Neural progenitor cell (in vitro differentiated cells): Measurements from ENCODE around the gene CDK8.

Experiments used
- CTCF ChIP-seq: fragments of 200-600 bp; sonication (generic); IDR thresholded peaks from 2 replicates; pipeline ENCODE4 v1.5.1; 2017; ENCODE audit warnings: antibody characterized with exemption, mild to moderate bottlenecking
- EZH2 ChIP-seq: fragments of 200-600 bp; sonication (generic); IDR thresholded peaks from 2 replicates; pipeline ENCODE4 v1.6.1; 2017; ENCODE audit warnings: antibody characterized with exemption, mild to moderate bottlenecking, moderate library complexity
- EZH2phosphoT487 ChIP-seq: fragments of 200-600 bp; sonication (generic); IDR thresholded peaks from 2 replicates; pipeline ENCODE4 v1.6.1; 2017; ENCODE audit warnings: antibody characterized with exemption

GRCh38 chr13:26220575-26220974, 33.4 kb upstream of the CDK8 start:
- TF ChIP-seq CTCF: no peak
- TF ChIP-seq EZH2: no peak
- no peak for TF ChIP-seq EZH2phosphoT487
